Naive thymus-derived CD8-positive, alpha-beta T cell (primary cell): ENCODE results near the gene FCGR1A. TPM values are rescaled to one million over a fixed set of nuclear protein-coding genes. Genes with fewer than 3 reads are reported as not detected.
A peak's percentile ranks its signal among the peaks of the same experiment; 100 is the strongest.
"Not testable (repeated sequence)": the region's sequence is repeated elsewhere in the genome, so short reads cannot be mapped to it uniquely, and the experiment has no call there.

Experiments used
- ATAC-seq, 2 donors: fragments of 150-1000 bp; cut with Tn5 transposase in 1 of 2; sonication (Bioruptor Pico), chemical (Tn5 transposase) in 1 of 2; 1 replicate in 1 of 2; 2 replicates in 1 of 2; pipeline ENCODE4 v1.10.0; 2021; ENCODE audit warnings: mild to moderate bottlenecking in 2 of 2, moderate library complexity in 2 of 2
- POLR2A ChIA-PET: fragments of 350-600 bp; sonication (Branson Sonifier 250); formaldehyde crosslinking; loops from one replicate; lab custom pipeline; 2021; ENCODE audit warnings: antibody characterized with exemption; lab: Charles Lee
- DNase-seq, 10 donors: peaks; one replicate each; pipeline versions ENCODE4 v3.0.0 to v3.0.0-alpha.2; 2020 to 2022
- H3K27ac Mint-ChIP-seq, 10 donors: one replicate each; pipeline ENCODE4 v1.8.0; 2020 to 2022; ENCODE audit warnings: mild to moderate bottlenecking in 10 of 10, mixed read lengths in 10 of 10, moderate library complexity in 4 of 10, inconsistent platforms in 1 of 10
- H3K27me3 Mint-ChIP-seq, 5 donors: one replicate each; pipeline ENCODE4 v1.8.0; 2021 to 2022; ENCODE audit warnings: mixed read lengths in 5 of 5
- H3K36me3 Mint-ChIP-seq, 3 donors: one replicate each; pipeline ENCODE4 v1.8.0; 2020 to 2022; ENCODE audit warnings: mixed read lengths in 3 of 3, mild to moderate bottlenecking in 2 of 3, inconsistent platforms in 1 of 3
- H3K4me1 Mint-ChIP-seq, 4 donors: one replicate each; pipeline ENCODE4 v1.8.0; 2021 to 2022; ENCODE audit warnings: mixed read lengths in 4 of 4
- H3K4me3 Mint-ChIP-seq, 10 donors: one replicate each; pipeline ENCODE4 v1.8.0; 2020 to 2022; ENCODE audit warnings: mild to moderate bottlenecking in 10 of 10, mixed read lengths in 10 of 10, moderate library complexity in 6 of 10, inconsistent platforms in 1 of 10
- H3K9me3 Mint-ChIP-seq, 9 donors: one replicate each; pipeline ENCODE4 v1.8.0; 2020 to 2022; ENCODE audit warnings: mixed read lengths in 9 of 9, mild to moderate bottlenecking in 3 of 9, inconsistent platforms in 1 of 9, moderate library complexity in 1 of 9
- polyA plus RNA-seq, 3 donors: library from polyadenylated mRNA; unstranded; fragments of 300-500 nt; fragmentation: Illumina TruSeq; gene quantifications; one replicate each; pipeline ENCODE4 v1.2.3, GENCODE V29; 2021
- total RNA-seq, 8 experiments: library from RNA in 2 of 8; stranded (reverse) in 2 of 8; gene quantifications; one replicate each; pipeline ENCODE4 v1.2.3 and lab custom pipeline; 2021 to 2026

Gene FCGR1A
- total and polyA plus RNA-seq, 5 experiments from 2014 or later = 0.37 TPM; not detected in 4

DNA sequence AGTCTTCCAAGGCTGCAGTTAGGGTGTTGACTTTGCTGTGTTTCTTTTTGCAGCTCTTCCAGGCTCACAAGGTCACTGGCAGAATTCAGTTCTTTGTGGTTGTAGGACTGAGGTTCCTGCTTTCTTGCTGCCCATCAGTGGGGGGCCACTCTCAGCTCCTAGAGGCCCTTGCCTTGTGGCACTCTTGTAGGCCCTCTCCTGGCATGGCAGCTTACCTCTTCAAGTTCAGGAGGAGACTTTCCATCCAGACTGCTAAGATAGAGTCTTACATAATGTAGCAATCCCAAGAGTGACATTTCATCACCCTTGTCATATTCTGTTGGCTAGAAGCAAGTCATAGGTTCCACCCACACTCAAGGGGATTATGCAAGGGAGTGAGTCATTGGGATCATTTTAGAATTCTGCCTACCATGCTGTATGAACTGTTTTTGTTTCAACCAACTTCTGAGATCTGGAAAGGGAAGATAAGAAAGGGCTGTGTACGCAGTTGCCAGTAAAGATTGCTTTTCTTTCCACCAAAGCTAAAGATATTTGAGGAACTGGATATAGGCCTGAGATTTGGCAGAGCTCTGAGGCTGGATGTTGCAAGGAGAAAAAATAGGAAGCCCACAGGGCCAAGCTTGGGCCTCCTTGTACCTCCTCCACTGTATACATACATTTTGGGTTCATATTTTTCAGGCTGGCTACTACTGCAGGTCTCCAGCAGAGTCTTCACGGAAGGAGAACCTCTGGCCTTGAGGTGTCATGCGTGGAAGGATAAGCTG is 5.4 kb downstream of the FCGR1A start:
- H3K36me3 Mint-ChIP-seq, H3K27ac Mint-ChIP-seq, H3K4me3 Mint-ChIP-seq, H3K9me3 Mint-ChIP-seq, DNase-seq, H3K27me3 Mint-ChIP-seq, H3K4me1 Mint-ChIP-seq, ATAC-seq, POLR2A ChIA-PET: not testable (repeated sequence)

DNA sequence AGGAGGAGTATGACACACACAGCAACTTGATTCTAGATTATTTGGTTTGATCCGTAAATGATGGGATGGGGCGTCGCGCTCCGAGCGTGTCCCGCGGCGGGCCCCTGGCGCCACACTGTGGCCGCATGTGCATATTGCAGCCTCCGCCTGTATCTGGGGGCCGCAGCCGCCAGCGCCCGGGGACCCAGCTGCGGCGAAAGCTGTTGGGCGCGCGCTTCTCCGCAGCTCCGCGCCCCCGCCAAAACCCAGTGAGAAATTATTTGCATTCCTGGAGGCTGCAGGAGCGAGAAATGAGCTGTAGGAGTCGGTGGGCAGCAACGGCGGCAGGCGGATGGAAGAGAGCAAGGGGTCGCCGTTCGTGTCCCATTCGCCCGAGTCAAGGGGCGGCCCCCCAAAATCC is 10.0 kb downstream of the FCGR1A start:
- not testable (repeated sequence) for H3K36me3 Mint-ChIP-seq
- peak overlapping the region; percentile 75 to 98 (median 96) for H3K27ac Mint-ChIP-seq

DNA sequence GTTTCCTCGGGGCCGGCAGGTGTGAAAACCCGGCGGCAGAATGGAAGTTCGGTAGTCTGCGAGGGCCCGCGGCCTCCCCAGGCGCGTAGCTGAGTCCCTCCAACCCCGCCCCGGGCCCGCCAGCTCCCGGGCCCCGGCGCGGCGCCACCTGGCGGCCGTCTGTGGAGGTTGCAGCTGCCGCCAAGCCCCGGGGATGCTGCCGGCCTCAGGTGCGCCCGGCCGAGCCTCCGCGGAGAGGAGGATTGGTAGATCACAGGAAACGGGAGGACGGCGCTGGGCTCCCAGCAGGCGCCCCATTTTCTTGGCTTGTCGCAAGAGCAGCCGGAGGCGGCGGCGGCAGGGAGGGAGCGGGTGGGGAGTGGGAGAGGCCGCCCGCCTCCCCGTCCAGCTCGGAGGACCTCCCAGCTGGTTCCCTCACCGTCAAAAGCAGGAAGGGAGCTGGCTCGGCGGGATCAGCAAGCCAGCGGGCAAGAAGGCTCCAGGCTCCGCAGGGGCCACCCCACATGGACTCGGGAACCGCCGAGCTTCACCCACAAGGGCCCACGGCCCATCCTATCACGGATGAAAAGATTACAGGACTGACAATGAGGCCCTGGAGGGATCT is 10.5 kb downstream of the FCGR1A start:
- H3K9me3 Mint-ChIP-seq, H3K27me3 Mint-ChIP-seq, H3K36me3 Mint-ChIP-seq, POLR2A ChIA-PET, H3K4me1 Mint-ChIP-seq: not testable (repeated sequence)
- H3K27ac Mint-ChIP-seq = peak overlapping the region in 3 of 10 donors; percentile 48 to 97 (median 75)
- H3K4me3 Mint-ChIP-seq = peak overlapping the region in 6 of 10 donors; percentile 40 to 87 (median 58)
- DNase-seq = peak; percentile 70 to 83 (median 78)
- peak; percentile 89 to 93 for ATAC-seq

More for the DNA sequence above, 10.0 kb downstream of the FCGR1A start:
- DNase-seq (peak; percentile 43 to 79 (median 66)), ATAC-seq (peak; percentile 84 to 85)
- H3K27me3 Mint-ChIP-seq, POLR2A ChIA-PET, H3K4me1 Mint-ChIP-seq, H3K9me3 Mint-ChIP-seq: not testable (repeated sequence)
- peak overlapping the region; percentile 87 to 100 (median 98) for H3K4me3 Mint-ChIP-seq

DNA sequence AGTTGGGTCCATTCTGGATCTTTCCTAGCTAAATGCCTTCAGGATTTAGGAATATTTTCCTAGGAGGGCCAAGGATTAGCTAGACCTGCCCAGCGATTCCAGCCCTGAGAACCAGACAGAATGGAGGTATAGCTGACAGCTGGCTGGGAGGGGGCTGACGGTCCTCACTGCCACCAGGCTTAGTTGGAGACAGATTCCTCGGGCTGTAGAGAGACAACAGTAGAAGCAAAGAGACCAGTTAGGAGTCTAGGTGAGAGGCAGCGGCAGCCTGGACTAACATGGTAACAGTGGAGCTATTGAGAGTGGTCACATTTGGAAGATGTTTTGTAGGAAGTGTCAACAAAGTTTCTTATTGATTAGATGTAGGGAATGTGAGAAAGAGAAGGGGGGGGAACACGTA is 11.4 kb downstream of the FCGR1A start:
- H3K4me3 Mint-ChIP-seq, DNase-seq, POLR2A ChIA-PET, ATAC-seq, H3K9me3 Mint-ChIP-seq, H3K36me3 Mint-ChIP-seq, H3K27ac Mint-ChIP-seq, H3K27me3 Mint-ChIP-seq, H3K4me1 Mint-ChIP-seq: not testable (repeated sequence)

DNA sequence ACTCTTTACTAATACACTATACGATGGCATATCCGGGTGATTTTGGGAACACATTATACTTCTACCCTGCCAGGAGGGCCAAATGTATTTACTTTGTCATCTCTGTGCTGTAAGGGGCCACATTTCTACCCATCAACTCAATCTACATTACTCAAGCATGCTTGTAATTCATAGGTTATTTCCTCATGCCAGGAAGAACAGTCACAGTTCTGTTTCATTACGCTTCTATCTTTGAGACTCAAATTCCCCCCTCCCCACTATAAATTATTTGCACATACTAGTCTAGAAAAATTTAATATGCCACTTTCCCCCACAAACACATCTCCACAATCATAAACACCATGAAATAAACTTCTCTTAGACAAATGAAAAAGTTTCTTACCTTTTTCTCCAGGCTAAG is 19.1 kb downstream of the FCGR1A start:
- H3K4me1 Mint-ChIP-seq, H3K27ac Mint-ChIP-seq, ATAC-seq, H3K27me3 Mint-ChIP-seq, DNase-seq, POLR2A ChIA-PET, H3K9me3 Mint-ChIP-seq, H3K36me3 Mint-ChIP-seq, H3K4me3 Mint-ChIP-seq: not testable (repeated sequence)

- H3K4me3 Mint-ChIP-seq, POLR2A ChIA-PET, H3K36me3 Mint-ChIP-seq, ATAC-seq, H3K27ac Mint-ChIP-seq, H3K9me3 Mint-ChIP-seq, H3K27me3 Mint-ChIP-seq, H3K4me1 Mint-ChIP-seq, DNase-seq: not testable (repeated sequence)
These were observed 22.1 kb downstream of the FCGR1A start for GRCh38 chr1:149804417-149805080.

DNA sequence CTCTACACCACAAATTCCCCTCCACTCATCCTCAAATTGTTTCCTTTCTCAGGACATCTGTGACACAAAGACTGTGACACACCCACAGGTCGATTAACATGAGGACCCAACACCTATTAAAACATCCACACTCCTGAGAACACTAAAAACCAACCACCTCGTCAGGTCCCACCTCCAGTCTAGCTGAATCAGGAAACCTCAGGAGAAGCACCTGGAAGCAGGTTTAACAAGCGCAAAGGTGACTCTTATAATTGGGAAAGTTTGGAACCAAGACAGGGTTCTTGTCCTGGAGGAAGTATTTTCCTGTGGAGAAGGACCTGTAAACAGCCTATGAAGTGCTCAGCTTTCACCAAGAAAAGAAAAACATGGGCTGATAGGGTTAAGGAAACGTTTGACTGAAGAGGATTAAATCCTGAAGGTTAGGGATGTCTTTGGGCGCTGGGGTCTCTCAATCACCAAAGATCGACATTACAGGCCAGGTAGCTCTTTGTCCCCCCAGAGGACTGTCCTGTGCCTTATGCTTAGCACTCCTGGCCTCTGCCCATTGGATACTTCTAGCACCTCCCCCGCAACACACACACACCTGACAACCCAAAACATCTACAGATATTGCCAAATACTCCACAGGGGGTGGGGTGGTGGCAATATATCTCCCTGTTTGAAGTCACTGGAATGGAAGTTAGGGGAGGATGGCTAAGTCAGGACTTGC is 28.4 kb downstream of the FCGR1A start:
- H3K4me1 Mint-ChIP-seq = peaks cover 2 to 16% (median 8%) of the 10 kb centered on the region in 4 donors
- peak in 2 of 10 donors; percentile 1 to 4 for DNase-seq
- not testable (repeated sequence) for H3K27me3 Mint-ChIP-seq

GRCh38 chr1:149811514-149811889 is 29.0 kb downstream of the FCGR1A start:
- ATAC-seq = peak in 1 of 2 donors; percentile 4
- not testable (repeated sequence) for H3K9me3 Mint-ChIP-seq, H3K36me3 Mint-ChIP-seq, H3K27me3 Mint-ChIP-seq
- H3K27ac Mint-ChIP-seq = peak overlapping the region in 8 of 10 donors; percentile 59 to 99 (median 84)
- peak overlapping the region; percentile 84 to 99 (median 97) for H3K4me3 Mint-ChIP-seq
- POLR2A ChIA-PET = interaction anchor here (1.1 to 2.2 kb wide), 3 partner anchors 32 to 76 kb away, joined by 3 to 25 read pairs (median 4); a partner anchor contains a TSS
- peaks cover 2 to 16% (median 8%) of the 10 kb centered on the region in 4 donors for H3K4me1 Mint-ChIP-seq
- peak in 1 of 10 donors; percentile 4 for DNase-seq

More for the DNA sequence above, 28.4 kb downstream of the FCGR1A start:
- Mint-ChIP-seq H3K27ac (peak overlapping the region in 8 of 10 donors; percentile 29 to 86 (median 56)), H3K4me3 (peak overlapping the region; percentile 31 to 99 (median 72))
- ATAC-seq, H3K9me3 Mint-ChIP-seq, H3K36me3 Mint-ChIP-seq: not testable (repeated sequence)
- POLR2A ChIA-PET = interaction anchor here (0.6 kb wide), 1 partner anchor 777 kb away, joined by 5 read pairs; no protein-coding TSS in a partner anchor

DNA sequence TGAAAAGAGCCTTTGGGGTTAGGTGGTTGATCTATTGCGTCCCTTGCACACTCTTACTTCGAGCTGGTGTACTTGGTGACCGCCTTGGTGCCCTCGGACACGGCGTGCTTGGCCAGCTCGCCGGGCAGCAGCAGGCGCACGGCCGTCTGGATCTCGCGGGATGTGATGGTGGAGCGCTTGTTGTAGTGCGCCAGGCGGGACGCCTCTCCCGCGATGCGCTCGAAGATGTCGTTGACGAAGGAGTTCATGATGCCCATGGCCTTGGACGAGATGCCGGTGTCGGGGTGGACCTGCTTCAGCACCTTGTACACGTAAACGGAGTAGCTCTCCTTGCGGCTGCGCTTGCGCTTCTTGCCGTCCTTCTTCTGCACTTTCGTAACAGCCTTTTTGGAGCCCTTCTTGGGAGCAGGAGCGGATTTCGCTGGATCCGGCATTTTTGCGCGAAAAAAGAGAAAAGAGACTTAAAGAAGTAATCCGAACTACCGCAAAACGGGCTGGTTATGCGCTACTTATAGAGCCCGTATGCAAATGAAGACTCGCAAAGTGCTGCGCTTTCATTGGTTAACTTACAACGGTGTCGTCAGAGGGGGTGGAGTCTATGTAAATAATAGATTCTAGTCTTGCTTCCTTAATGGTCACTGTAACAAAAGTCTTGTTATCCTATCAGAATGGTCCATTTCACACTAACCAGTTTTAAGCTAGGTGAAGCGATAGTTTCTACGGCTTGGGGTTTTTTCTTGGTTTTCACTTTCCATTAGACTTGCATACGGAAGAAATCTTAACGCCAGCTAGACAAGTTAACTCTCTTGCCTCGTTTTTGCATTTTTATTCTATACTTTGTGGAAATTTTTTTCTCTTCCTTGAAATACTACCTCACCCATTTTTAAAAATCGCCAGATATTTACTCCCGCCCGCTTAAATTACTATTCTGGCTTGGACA is 29.7 kb downstream of the FCGR1A start:
- Mint-ChIP-seq H3K4me1 (peaks cover 2 to 16% (median 8%) of the 10 kb centered on the region in 4 donors), H3K27ac (peak overlapping the region; percentile 95 to 99 (median 98)), H3K4me3 (peak overlapping the region; percentile 84 to 99 (median 97))
- POLR2A ChIA-PET = interaction anchor here (1.1 to 2.2 kb wide), 3 partner anchors 32 to 75 kb away, joined by 3 to 25 read pairs (median 4); a partner anchor contains a TSS
- DNase-seq (peak; percentile 36 to 95 (median 89)), ATAC-seq (peak; percentile 86 to 89)
- H3K36me3 Mint-ChIP-seq, H3K27me3 Mint-ChIP-seq, H3K9me3 Mint-ChIP-seq: not testable (repeated sequence)

GRCh38 chr1:149812893-149813801 is 30.7 kb downstream of the FCGR1A start:
- not testable (repeated sequence) for H3K27me3 Mint-ChIP-seq, H3K36me3 Mint-ChIP-seq, H3K9me3 Mint-ChIP-seq
- DNase-seq (peak; percentile 48 to 84 (median 73)), ATAC-seq (peak; percentile 36 to 49)
- peak overlapping the region; percentile 91 to 99 (median 98) for H3K27ac Mint-ChIP-seq
- POLR2A ChIA-PET = interaction anchor here (2.0 to 2.2 kb wide), 2 partner anchors 31 to 74 kb away, joined by 4 to 25 read pairs; a partner anchor contains a TSS
- peaks cover 2 to 16% (median 8%) of the 10 kb centered on the region in 4 donors for H3K4me1 Mint-ChIP-seq
- peak overlapping the region; percentile 84 to 99 (median 97) for H3K4me3 Mint-ChIP-seq

DNA sequence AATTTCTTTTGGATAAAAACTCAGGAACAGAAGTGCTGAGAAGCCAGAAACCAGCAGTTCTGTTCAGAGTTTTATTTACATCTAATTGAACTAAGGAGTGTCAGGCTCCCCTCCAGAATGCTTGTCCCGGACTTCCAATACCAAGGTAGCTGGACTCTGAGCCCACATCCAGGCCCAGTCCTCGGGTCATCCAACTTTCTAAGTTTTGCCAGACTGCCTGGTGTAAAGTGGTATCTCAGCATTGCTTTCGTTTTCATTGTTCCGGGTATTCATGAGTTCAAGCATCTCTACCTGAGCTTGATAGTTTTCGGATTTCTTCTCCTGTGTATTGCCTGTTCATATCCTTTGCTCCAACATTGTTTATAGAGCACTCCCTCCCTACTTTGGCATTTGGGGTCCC is 37.9 kb downstream of the FCGR1A start:
- H3K9me3 Mint-ChIP-seq, H3K36me3 Mint-ChIP-seq, ATAC-seq, POLR2A ChIA-PET, H3K27ac Mint-ChIP-seq, DNase-seq, H3K27me3 Mint-ChIP-seq, H3K4me1 Mint-ChIP-seq, H3K4me3 Mint-ChIP-seq: not testable (repeated sequence)
